Lower lobe of right lung (tissue), 2 donors: ENCODE measurements around the gene EXPH5. TPM values are rescaled to one million over a fixed set of nuclear protein-coding genes. Genes with fewer than 3 reads are reported as not detected.
A peak's percentile ranks its signal among the peaks of the same experiment; 100 is the strongest.

Source experiments
- ATAC-seq, 2 donors: fragments of 200-7000 bp; cut with Tn5 transposase; one replicate each; pipeline ENCODE4 v1.9.1; 2020 to 2022; ENCODE audit warnings: mild to moderate bottlenecking in 2 of 2, moderate library complexity in 2 of 2
- DNase-seq: peaks from one replicate; pipeline ENCODE4 v3.0.0-alpha.2; 2020
- H3K27ac ChIP-seq: fragments of 200-600 bp; one replicate; pipeline ENCODE4 v1.8.0; 2022
- H3K27me3 ChIP-seq: fragments of 200-600 bp; one replicate; pipeline ENCODE4 v1.8.0; 2022; ENCODE audit warnings: low read depth
- H3K36me3 ChIP-seq: fragments of 200-600 bp; one replicate; pipeline ENCODE4 v1.8.0; 2022; ENCODE audit warnings: mild to moderate bottlenecking
- H3K4me1 ChIP-seq: fragments of 200-600 bp; one replicate; pipeline ENCODE4 v1.8.0; 2022
- H3K4me3 ChIP-seq: fragments of 200-600 bp; one replicate; pipeline ENCODE4 v1.8.0; 2022; ENCODE audit warnings: mild to moderate bottlenecking
- H3K9me3 ChIP-seq: fragments of 200-600 bp; one replicate; pipeline ENCODE4 v1.8.0; 2022
- intact Hi-C: fragments of 100-400 bp; cut with DNase I; formaldehyde crosslinking; loops from one replicate; pipeline ENCODE4 v1.11.0; 2022
- total RNA-seq: library from RNA; stranded (reverse); fragmentation: NEBNext Ultra II Directional; extraction: Animal tissue kit (Norgen Biotek cat#: 25700); gene quantifications from one replicate; pipeline ENCODE4 v1.2.1, GENCODE V29; 2021
- TF ChIP-seq, protein P1 (sequence below): fragments of 200-600 bp; IDR thresholded peaks from one replicate; pipeline ENCODE4 v1.8.0; 2022; ENCODE audit warnings: antibody characterized with exemption, mild to moderate bottlenecking
- donor health status: DM: no; HTN: yes; CAD: no; lungs with severe emphysema.

Gene EXPH5
- total RNA-seq, 1 donor from 2014 or later: 34.9 TPM

DNA sequence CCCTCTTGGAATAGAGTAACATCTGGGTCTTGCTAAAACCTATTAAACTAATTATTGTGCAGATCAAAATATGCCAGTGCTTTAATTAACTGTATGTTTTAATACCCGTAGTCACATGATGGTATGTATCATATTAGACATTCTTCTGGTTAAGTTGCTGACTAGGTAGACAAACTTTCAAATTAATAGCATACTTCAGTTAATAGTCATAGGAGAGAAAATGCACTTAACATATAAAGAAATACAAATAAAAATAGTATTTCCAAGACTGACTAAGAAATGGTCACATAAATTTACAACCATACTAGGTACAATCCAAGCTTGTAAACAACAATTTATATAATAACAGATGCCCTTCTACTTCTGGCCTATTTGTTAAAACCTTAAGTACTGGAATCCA is 7.6 kb upstream of the EXPH5 start:
- TF ChIP-seq, protein P1, sequence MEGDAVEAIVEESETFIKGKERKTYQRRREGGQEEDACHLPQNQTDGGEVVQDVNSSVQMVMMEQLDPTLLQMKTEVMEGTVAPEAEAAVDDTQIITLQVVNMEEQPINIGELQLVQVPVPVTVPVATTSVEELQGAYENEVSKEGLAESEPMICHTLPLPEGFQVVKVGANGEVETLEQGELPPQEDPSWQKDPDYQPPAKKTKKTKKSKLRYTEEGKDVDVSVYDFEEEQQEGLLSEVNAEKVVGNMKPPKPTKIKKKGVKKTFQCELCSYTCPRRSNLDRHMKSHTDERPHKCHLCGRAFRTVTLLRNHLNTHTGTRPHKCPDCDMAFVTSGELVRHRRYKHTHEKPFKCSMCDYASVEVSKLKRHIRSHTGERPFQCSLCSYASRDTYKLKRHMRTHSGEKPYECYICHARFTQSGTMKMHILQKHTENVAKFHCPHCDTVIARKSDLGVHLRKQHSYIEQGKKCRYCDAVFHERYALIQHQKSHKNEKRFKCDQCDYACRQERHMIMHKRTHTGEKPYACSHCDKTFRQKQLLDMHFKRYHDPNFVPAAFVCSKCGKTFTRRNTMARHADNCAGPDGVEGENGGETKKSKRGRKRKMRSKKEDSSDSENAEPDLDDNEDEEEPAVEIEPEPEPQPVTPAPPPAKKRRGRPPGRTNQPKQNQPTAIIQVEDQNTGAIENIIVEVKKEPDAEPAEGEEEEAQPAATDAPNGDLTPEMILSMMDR: no peak
- DNase-seq (no peak), ATAC-seq (no peak)
- intact Hi-C loops: no loop called here
- Histone ChIP-seq H3K27me3 (no peaks in the 10 kb centered on the region), H3K4me3 (no peak overlapping the region), H3K9me3 (no peaks in the 10 kb centered on the region), H3K36me3 (no peaks in the 10 kb centered on the region), H3K27ac (no peak overlapping the region), H3K4me1 (no peaks in the 10 kb centered on the region)

DNA sequence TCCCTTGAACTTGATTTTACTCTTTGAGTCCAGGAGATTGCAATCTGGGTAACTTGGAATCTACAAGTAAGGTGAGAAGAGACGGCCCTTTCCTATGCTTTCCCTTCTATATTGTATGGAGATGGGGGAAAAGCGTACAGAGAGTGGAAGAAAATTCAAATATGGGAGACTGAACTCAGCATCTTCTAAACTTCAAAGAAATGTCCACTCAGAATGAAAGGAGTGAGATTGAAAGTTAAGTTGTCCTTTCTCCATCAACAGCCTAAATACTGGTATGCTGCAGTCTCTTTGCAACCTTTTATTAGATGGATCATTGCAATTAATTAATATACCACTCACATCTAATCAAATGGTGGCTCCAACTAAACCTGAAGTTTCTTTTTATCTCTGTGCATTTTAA is 6.4 kb upstream of the EXPH5 start:
- intact Hi-C loops: no loop called here
- Histone ChIP-seq H3K36me3 (no peaks in the 10 kb centered on the region), H3K4me1 (no peaks in the 10 kb centered on the region), H3K9me3 (no peaks in the 10 kb centered on the region), H3K27ac (no peak overlapping the region), H3K4me3 (no peak overlapping the region), H3K27me3 (no peaks in the 10 kb centered on the region)
- ATAC-seq (no peak), DNase-seq (no peak)
- TF ChIP-seq, protein P1: no peak

DNA sequence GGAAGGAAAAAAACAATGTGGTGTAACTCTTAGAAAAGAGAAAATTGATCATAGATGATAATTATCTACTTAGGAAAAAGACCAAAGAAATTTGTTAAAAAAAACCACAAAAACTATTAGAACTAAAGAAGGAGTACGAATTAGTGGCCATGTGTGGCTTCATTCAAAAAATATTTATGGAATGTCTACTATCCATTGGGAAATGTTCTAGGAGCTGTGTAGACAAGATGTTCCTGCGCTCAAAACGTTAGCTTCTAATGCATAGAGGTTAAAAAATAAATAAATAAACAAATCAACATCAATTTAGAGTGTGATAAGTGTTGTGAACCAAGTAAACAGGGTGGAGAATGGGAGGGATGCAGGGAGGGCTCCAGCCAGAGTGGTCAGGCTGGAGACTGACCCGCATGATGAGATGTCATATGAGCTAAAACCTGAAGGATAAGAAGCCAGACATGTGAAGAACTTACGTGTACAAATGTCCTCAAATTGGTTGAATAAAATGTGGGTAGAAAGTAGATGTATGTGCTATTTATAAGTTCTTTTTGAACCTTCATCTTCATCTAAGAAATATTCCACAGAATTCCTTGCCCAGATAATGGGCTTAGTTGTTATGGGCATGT is 4.3 kb upstream of the EXPH5 start:
- intact Hi-C loops: no loop called here
- H3K4me3 ChIP-seq: no peak overlapping the region
- ATAC-seq (no peak), DNase-seq (no peak)
- TF ChIP-seq, protein P1: no peak
- H3K9me3 ChIP-seq: no peaks in the 10 kb centered on the region
- peaks cover 9% of the 10 kb centered on the region for H3K4me1 ChIP-seq
- no peak overlapping the region for H3K27ac ChIP-seq
- H3K27me3 ChIP-seq: no peaks in the 10 kb centered on the region
- H3K36me3 ChIP-seq: no peaks in the 10 kb centered on the region

DNA sequence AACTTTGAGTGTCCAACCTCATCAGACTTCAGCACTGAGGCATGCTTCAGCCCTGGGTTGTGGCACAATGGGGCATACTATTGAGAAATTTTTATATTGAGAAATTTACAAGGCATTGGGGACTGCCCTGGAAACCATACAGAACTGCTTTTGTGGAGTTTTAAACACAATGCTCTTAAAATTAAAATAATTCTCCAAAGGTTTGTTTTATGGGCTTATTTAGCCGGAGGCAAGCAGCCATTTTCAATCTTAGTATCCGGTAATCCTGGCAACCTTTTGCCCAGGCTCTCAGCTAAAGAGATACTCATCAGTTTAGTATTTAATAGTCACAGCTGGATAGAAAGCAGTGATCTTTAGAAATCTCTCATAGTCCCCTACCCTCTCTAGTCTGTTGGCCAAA is 3.1 kb upstream of the EXPH5 start:
- Histone ChIP-seq H3K9me3 (no peaks in the 10 kb centered on the region), H3K36me3 (no peaks in the 10 kb centered on the region), H3K27ac (no peak overlapping the region), H3K4me1 (peaks cover 13% of the 10 kb centered on the region), H3K27me3 (no peaks in the 10 kb centered on the region), H3K4me3 (no peak overlapping the region)
- DNase-seq (no peak), ATAC-seq (no peak)
- intact Hi-C loops: no loop called here
- TF ChIP-seq, protein P1: no peak

DNA sequence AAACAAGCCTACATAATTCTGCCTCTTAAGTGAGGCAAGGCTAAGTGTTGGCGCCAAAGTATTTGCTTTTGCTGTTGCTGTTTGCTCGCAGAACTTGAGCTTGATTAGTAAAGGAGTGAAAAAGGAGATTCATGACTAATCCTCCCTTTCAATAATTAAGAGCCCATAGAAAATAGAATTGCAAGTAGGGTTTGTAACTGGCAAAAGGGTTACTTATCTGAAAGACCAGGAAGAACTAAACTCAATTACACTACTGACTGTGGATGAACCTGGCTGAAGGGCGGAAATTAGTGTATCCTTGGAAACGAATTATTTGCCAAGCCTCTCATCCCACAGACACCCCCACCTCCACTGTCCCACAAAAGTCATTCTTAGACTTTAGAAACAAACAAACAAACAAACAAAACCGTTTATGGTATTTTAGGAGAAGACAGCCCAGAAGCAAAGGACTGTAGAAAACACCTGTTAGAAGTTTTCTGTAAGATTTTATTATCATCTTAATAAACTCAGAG is 411 bp upstream of the EXPH5 start:
- TF ChIP-seq, protein P1: no peak
- H3K4me1 ChIP-seq: peaks cover 19% of the 10 kb centered on the region
- no peak overlapping the region for H3K27ac ChIP-seq
- peak overlapping the region; percentile 72 for H3K4me3 ChIP-seq
- intact Hi-C loops: no loop called here
- no peak for DNase-seq
- H3K27me3 ChIP-seq: no peaks in the 10 kb centered on the region
- ATAC-seq: no peak
- no peaks in the 10 kb centered on the region for H3K9me3 ChIP-seq
- H3K36me3 ChIP-seq: no peaks in the 10 kb centered on the region
